NCI-H1105 treated with DMSO at 0.1 percent for 48 hours (cell line): Measurements from ENCODE around the gene CACNG8.

Source experiments
- DNase-seq: peaks from one replicate; lab custom pipeline; 2025; lab: John Stamatoyannopoulos, UW

The CACNG8 gene

DNA sequence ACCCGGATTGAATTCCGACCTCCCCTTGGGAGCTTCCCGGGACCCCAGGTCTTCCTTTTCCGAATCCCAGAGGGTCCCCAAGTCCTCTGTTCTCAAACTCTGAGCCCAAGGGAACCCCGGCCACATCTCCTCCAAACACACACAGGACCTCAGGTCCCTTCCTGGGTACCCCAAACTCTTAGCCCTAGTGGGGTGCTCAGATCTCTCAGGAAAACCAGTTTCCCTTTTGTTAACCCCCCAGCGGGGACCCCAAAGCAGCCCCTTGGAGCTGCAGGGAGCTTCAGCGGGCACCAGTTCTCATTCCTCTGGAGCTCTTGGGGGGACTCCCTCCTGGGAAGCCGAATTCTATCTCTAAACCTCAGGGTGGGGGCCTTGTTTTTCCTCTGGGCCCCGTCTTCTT lies 29.5 kb downstream of the CACNG8 start:
- no peak for DNase-seq

DNA sequence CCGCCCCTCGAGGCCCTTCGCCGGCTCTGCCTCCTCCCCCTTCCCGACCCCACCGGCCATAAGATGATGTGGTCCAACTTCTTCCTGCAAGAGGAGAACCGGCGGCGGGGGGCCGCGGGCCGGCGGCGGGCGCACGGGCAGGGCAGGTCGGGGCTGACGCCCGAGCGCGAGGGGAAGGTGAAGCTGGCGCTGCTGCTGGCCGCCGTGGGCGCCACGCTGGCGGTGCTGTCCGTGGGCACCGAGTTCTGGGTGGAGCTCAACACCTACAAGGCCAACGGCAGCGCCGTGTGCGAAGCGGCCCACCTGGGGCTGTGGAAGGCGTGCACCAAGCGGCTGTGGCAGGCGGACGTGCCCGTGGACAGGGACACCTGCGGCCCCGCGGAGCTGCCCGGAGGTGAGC lies 30.1 kb downstream of the CACNG8 start:
- no peak for DNase-seq

DNA sequence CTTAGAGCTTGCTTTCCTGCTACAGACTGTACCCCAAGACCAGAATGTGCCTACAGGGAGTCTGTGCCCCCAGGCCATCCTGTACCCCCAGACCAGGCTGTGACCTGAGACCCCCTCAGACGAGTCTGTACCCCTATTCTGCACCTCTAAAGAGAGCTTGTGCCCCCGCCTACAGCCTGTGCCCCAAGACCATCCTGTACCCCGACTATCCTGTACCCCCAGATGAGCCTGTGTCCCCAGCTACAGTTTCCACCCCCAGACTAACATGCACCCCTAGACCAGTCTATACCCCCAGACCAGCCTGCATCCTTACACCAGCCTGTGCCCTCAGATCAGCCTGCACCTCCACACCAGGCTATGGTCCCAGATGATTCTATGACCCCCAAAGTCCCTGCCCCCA lies 30.7 kb downstream of the CACNG8 start:
- no peak for DNase-seq

DNA sequence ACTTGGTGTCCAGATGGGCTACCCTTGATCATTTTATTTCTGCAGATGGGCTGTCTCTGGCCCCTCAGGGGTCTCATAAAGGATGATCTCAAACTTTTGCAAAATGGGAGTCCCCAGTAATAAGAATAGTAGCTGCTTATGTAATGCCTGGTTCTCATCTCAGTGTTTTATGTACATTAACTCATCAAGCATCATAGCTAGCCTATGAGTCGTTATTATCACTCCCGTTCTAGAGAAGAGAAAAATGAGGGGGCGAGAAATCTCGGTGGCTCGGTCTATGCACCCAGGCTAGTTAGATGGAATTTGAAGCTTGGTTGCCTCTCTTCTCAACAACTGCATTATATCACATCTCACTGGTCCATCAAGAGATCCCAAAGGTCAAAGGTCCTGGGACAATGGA lies 32.1 kb downstream of the CACNG8 start:
- no peak for DNase-seq

DNA sequence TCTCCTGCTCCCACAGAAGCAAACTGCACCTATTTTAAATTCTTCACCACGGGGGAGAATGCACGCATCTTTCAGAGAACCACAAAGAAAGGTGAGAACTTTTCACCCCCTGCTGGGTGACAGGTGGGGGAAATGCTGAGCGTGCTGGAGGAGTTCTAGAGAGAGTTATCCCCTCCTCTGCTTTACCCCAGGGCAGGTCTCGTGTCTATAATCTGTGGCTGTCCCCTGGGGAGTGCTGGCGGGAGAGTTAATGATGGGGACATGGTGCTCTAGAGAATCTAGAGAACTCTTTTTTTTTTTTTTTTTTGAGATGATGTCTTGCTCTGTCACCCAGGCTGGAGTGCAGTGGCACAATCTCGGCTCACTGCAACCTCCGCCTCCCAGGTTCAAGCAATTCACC lies 35.5 kb downstream of the CACNG8 start:
- DNase-seq = no peak

DNA sequence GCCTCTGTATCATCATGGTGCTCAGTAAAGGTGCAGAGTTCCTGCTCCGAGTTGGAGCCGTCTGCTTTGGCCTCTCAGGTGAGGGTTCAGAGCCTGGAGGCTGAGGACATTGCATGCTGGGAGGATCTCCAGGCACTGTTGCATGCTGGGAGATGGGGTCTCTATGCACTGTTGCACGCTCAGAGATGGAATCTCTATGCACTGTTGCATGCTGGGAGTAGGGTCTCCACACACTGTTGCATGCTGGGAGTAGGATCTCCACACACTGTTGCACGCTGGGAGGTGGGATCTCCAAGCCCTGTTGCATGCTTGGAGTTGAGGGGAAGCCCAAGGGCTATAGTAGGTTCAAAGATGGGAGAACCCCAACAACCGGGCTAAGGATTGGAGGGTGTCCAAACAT lies 37.0 kb downstream of the CACNG8 start:
- no peak for DNase-seq

DNA sequence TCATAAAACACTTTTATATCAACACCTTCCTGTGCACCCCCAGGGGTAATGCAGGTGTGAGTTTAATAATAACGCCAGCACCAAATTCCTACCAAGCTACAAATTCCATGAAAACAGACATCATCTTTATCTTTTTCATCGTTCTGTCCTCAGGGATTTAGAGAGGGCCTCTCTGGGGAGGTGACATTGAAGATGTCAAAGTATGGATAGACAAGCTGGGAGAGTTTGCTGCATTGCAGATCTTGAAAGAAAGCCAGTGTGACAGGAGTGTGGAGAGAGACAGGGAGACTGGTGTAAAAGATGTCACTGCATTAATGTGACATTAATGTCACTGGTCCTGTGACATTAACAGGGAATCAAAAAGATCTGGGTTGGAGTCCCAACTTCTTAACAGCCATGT lies 38.8 kb downstream of the CACNG8 start:
- DNase-seq = no peak

DNA sequence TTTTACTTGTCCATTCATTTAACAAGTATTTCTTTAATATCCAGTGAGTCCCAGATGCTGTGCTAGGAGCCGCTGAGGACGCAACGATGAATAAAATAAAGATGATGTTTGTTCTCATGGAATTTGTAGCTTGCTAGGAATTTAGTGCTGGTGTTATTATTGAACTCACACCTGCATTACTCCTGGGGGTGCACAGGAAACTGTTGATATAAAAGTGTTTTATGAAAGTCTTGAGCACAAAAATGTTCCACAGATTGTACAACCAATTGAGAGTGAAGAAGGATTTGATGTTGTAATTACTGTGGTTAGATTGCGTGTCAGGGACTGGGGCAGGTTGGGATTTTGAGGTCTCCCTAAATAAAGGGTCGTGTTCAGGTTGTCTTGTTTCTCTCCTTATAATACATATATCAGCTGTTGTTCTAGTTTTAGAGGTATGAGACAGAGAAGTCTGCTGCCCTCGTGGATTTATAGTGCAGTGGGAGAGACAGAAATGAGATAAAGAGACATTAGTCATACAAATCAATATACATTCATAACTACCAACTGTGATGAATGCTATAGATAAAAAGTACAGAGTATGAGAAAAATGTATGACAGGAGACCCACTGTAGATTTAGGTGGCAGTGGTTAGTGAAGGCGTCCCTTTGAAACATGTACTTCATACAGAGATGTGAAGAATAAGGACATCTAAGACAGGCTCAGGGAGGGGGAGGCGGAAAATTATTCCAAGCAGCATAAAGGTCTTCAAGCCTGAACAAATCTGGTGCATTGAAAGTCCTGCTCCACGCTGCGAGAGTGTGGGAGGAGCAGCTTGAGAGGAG lies 40.0 kb downstream of the CACNG8 start:
- DNase-seq = no peak

DNA sequence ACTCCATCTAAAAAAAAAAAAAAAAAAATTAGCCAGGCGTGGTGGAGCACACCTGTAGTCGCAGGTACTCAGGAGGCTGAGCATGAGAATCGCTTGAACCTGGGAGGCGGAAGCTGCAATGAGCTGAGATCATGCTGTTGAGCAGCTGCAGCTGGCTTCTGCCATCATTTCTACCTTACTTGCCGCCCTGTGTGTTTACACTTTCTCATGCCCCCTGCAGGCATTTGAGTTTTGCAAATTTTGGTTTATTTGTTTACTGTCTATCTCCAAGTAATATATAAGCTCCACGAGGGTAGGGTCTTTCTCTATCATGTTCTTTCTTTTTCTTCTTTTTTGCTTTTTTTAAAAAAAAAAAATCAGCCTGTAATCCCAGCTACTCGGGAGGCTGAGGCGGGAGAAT lies 46.7 kb downstream of the CACNG8 start:
- DNase-seq = no peak

DNA sequence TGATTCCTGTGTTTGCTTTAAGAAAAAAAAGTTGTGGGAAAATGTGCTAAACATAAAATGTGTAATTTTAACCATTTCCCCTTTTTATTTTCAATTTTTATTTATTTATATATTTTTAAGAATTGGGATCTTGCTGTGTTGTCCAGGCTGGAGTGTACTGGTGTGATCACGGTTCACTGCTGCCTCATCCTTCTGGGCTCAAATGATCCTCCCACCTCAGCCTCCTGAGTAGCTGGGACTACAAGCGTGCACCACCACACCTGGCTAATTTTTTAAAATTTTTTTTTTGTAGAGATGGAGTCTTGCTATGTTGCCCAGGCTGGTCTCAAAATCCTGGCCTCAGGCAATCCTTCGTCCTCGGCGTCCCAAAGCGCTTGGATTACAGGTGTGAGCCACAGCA lies 47.7 kb downstream of the CACNG8 start:
- no peak for DNase-seq

DNA sequence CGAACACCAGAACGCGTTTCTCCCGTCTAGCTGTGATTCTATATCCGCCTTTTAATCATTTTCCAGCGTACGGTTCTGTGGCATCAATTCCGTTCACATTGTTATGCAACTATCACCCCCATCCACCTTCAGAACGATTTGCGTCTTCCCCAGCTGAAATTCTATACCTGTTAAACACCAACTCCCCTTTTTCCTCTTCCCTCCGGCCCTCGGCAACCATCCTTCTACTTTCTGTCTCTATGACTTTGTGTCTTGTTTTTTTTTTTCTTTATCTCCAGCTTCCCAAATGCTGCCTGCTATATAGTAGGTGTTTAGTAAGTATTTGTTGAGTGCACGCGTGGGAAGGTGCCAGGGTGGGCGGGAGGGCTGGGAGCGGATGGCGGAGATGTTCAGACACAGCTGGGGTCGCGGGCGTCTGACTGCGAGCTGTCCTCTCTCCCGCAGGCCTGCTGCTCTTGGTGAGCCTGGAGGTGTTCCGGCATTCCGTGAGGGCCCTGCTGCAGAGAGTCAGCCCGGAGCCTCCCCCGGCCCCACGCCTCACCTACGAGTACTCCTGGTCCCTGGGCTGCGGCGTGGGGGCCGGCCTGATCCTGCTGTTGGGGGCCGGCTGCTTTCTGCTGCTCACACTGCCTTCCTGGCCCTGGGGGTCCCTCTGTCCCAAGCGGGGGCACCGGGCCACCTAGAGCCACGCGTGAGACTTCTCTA lies 48.9 kb downstream of the CACNG8 start:
- no peak for DNase-seq

DNA sequence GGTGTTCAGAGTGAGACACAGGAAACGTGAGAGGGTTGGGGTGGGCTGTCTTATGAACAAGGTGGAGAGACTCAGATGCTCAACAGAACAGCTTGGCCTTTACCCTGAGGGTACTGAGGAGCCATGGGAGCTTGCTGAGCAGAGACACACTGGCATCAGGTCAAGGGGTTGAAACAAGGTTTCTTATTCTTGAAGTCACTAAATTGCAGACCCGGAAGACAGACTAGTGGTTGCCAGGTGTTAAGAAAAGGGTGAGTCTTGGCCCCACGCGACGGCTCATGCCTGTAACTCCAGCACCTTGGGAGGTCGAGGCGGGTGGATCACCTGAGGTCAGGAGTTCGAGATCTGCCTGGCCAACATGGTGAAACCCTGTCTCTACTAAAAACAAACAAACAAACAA lies 51.1 kb downstream of the CACNG8 start:
- DNase-seq = no peak

DNA sequence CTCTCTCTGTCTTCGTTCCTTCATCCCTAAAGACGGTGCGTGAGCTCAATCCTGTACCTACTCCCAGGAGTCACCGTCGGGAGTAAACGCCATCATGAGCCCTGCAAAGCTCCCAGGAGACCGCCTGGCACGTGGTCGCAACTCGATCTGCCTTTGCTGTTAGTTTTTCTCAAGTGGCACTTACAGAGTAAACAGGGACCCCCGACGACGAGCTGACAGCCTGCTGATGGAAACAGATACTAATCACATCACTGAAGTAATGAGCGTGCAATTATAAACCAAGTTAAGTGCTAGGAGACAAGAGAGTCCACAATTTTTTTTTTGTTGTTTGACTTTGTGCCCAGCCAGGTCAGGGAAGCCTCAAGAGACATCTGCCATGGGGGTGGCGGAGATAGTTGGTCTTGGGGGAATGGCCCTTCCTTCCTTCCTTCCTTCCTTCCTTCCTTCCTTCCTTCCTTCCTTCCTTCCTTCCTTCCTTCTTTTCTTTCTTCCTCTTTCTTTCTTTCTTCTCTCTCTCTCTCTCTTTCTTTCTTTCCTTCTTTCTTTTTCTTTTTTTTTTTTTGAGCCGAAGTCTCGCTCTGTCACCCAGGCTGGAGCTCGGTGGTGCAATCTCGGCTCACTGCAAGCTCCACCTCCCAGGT lies 52.3 kb downstream of the CACNG8 start:
- peak; percentile 66 for DNase-seq

DNA sequence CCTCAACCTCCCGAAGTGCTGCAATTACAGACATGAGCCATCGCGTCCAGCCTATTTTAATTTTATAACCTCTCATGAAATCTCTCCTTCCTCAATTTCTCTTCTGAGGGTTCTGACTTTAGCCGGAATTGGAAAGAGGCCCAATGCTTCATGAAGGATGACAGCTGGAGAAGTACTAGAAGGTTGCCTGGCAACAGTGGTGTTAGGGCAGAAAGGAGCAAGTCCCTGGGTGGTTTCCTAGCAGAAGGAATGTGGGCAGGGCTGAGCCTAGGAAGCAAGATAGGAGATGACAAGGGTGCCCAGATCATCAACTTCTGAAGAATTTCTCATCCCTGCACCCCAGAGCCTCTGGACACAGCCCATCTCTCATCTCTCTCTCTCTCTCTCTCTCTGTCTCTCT lies 54.5 kb downstream of the CACNG8 start:
- DNase-seq = no peak

DNA sequence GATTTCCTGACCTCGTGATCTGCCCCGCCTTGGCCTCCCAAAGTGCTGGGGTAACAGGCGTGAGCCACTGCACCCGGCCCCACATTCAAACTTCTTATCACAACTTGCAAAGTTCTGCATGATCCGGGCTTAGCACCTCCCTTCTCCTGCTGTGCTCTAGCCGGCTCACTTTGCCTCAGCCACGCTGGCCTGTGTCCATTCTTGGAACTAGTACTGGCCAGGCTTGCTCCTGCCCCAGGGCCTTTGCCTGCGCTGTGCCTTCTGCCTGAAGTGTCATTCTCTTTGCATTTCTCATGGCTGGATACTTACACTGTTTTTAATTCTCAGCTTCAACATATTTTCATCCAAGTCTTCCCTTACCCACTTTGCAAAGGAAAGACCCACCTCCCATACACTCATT lies 58.6 kb downstream of the CACNG8 start:
- no peak for DNase-seq

DNA sequence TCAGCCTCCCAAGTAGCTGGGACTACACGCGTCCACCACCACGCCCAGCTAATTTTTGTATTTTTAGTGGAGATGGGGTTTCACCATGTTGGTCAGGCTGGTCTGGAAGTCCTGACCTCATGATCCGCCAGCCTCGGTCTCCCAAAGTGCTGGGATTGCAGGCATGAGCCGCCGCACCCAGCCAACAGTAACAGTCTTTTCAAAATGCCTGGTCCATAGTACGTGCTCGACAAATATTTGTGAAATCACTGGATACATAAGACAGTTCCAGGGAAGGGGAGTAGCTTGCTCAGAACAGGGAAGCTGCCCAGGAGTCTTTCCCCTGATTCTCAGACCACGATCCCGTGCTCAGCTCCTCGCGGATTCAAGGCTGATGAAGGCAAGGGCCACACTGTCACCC lies 59.2 kb downstream of the CACNG8 start:
- DNase-seq = no peak

DNA sequence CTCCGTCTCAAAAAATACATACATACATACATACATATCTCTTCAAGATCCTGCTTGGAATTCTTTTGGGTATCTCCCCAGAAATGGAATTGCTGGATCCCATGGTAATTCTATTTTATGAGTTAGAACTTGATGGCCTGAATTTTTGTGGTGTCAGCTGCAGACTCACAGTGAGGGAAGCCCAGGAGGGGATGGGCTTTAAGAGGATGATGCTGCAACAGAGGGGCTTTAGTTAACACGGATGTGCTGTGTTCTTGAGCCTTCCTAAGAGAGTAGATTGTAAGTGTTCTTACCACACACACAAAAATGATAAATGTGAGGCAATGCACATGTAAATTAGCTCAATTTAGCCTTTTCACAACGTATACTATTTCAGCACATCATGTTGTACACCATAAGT lies 60.5 kb downstream of the CACNG8 start:
- DNase-seq = no peak

DNA sequence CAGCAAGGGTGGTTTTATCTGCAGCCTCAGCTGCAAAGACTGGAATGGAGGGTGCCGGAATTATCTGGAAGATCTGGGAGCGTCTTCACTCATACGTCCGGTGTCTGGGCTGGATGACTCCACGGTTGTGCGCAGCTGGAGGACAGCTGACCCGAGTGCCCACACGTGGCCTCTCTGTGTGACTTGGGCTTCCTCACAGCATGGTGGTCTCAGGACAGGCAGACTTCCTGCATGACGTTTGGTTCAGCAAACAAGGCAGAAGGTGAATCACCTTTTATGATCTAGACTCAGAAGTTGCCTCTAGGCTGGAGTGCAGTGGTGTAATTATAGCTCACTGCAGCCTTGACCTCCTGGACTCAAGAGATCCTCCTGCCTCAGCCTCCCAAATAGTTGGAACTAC lies 61.9 kb downstream of the CACNG8 start:
- DNase-seq = no peak

DNA sequence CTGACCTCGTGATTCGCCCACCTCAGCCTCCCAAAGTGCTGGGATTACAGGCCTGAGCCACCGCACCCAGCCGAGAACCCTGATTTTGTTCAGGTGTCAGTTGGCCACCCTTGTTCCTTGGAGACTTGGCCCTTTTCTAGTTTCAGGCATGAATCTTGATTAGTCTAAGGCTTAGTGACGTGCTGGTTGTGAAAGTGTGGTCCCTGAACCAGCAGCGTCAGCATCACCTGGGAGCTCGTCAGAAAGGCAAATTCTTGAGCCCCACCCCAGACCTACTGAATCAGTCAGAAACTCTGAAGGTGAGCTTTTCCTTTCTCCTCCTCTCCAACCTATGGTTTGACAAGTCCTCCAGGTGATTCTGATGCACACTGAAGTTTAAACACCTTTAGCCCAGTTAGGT lies 63.9 kb downstream of the CACNG8 start:
- no peak for DNase-seq

DNA sequence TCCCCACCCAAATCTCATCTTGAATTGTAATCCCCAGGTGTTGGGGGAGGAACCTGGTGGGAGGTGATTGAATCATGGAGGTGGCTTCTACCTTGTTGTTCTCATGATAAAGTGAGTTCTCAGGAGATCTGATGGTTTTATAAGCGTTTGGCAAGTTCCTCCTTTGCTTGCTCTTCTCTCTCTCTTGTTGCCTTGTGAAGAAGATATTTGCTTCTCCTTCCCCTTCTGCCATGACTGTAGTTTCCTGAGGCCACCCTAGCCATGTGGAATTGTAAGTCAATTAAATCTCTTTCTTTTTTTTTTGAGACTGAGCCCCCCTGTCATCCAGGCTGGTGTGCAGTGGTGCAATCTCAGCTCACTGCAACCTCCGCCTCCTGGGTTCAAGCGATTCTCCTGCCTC lies 66.6 kb downstream of the CACNG8 start:
- no peak for DNase-seq

DNA sequence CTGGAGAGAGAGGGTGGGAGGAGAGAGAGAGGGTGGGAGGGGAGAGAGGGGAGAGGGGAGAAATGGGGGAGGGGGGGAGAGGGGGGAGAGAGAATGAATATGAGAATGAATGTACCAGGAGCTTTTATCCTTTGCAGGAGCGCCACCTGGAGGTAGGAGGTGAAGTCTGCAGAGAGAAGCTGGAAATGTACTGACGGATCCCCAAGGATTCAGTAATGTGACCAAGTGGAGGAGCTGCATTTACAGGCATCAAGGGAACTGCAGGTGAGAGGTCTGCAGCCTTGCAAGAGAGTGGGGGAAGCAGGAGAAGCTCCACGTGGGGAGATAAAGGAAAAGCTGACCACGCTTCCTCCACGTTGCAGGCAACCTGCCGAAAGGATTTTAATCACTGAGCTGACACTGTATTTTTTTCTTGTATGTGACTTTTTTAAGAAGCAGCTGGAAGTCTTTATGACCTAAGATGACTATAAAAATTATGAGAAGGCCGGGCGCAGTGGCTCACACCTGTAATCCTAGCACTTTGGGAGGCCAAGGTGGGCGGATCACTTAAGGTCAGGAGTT lies 67.3 kb downstream of the CACNG8 start:
- peak; percentile 22 for DNase-seq

DNA sequence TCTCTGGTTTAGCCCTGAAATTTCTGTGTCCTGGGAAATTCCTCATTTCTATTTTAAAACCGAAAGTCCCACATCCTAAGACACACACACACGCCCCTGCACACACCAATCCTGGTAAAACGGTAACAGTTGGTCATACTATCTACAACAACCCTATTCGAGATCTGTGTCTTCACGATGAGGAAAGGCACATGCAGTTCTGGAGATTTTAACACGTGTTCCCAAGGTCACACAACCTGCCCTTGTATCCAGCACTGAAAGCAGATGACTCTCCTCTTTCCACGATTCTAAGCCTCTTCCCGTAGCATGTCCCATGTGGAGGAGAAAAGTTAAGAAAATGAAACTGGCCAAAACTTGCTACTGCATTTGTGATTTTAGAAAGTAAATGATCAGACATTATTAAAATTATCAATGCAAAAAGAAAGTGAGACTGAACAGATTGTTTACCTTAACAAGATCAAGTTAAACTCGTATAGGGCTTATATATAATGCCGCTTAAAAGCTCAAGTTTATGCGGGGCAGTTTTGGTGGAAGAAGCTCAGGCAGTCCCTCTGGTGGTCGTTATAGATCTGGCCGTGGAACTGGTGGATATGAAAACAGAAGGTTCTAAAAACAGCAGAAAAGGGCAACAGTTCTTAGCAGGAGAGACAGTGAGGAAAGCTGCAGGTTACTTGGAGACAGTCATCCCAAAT lies 68.3 kb downstream of the CACNG8 start:
- no peak for DNase-seq
